Stimulated activated CD4-positive, alpha-beta T cell treated with anti-CD3 and anti-CD28 coated beads, Interleukin-4, amount 100 ng/mL, for 1 hour (primary cell): Measurements from ENCODE around the gene ZBTB45.

Experiments
- DNase-seq: peaks from one replicate; pipeline ENCODE4 v3.0.0-alpha.2; 2020

ZBTB45 gene

DNA sequence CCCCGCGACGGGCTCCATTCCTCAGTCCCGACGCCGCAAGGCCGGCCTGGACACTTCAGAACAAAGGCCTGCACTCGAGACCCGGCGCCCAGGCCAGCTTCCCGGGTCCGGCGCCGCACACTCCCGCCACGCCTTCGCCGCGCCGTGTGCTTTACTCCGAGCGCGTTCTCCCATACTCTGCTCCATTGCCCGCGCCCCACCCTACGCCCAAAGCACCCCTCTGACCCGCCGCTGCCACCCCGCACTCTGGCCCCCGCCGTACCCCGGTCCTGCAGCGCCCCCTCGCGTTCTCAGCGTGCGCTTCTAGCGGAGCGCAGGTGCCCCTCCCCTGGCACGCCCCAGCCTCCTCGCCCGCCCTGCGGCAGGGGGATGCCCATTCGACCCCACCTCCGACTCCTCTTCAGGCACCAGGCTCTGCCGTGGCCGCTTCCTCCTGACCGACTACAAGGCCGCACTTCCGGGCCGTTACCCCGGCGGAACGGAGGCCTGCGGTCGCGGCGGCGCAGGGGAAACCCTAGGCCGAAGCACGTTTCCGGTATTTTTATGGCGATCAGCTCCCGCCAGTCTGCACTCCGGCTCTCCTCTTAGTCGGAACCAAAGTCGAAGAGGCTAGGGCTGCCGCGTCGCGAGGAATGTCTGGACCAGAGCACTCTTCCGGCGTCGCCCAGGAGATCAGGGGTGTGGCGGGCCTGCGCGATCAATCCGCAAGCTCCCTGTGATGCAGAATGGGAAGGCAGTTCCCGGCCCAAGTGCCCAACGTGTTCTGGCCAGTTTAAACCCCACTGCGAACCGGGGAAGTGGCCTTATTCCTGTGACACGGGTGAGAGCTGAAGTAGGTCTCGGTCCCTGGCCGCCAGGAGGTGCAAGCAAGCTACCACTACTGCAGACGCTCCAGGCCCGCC, at the start of gene ZBTB45:
Gene ZBTB45, minus strand, starts transcription at position 456 of the 902 bp plus-strand sequence. CDS start 2,137 bp downstream, outside the sequence.
- peak; percentile 90 for DNase-seq

DNA sequence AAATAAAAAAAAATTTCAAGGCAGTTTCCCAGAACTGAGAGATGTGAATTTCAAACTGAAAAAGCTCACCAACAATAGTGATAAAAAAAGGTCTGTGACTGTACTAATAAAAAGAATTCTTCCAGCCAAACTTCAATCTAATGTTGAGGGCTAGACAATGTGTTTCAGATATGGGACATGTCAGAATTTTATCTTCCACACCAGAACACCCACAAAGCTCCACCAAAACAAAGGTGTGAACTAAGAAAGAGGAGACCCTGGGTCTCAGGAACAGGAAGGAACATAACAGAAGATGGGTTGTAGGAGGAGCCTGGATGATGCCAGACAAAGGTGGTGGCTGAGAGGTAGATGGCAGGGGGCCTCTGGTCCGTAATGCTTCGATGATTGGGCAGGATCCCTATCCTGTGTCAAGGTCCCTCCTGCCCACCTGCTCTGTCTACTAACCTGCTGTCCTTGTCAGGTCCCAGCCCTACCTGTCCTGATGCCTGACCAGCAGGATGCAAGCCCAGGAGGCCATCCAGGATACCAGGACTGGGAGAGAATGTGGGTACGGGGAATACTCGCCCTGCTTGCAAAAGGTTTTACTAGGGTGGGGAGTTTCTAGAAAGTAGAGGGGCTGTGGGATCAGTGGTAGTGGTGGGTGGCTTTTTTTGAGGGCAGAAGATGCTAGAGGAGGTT, 49.0 kb upstream of the ZBTB45 start:
- peak; percentile 1 for DNase-seq

DNA sequence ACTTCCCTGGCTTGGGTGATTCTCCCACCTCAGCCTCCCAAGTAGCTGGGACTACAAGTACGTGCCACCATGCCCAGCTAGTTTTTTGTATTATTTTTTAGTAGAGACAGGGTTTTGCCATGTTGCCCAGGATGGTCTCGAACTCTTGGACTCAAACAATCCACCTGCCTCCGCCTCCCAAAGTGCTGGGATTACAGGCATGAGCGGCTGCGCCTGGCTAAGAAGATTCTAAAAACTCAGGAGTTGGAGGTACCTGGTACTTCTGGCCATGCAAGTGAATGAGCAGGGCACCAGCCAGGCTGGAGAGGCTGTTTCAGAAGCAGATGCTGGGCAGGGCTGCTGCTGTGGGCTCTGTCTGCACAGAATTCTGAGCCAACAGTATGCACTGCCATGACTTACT, 47.4 kb upstream of the ZBTB45 start:
- no peak for DNase-seq

DNA sequence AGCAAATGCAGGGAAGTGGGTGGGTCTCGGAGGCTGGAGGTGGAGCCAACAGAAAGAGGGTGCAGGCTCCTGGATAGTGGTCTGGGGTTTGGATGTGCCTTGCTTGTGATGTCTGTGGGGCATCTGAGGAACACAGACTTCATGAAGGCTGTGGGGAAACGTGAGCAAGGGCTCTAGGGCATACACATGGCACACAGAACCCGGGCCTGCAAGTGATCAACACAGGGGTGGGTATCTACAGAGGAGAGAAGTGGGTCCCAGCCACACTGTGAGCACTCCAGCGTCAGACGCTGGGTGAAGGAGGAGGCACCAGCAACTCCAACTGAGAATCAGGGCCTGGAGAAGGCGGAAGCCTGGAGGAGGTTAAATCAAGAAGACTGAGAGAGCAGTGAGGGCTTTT, 44.2 kb upstream of the ZBTB45 start:
- DNase-seq, result no peak

DNA sequence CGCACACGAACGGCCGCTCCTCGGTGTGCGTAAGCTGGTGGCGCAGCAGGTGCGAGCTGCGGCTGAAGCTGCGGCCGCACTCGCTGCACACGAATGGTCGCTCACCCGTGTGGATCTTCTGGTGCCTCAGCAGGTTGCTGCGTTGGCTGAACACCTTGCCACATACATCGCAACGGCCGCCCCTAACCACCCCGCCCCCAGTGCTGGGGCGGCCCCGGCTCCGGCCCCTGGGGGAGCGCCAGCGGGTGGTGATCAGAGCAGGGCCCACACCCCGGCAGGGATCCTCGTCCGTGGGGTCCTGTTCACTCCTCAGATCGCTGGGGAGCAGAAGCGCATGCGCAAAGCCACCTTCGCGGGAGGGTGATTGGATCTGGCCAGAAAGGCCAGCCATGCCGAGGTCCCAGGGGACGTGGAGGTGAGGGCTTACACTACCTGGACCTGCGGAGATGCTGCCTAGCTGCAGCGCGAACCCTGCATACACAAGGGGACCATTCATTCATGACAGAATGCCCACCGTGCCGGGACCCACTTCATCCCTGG, 43.5 kb upstream of the ZBTB45 start:
- DNase-seq, result peak; percentile 42

DNA sequence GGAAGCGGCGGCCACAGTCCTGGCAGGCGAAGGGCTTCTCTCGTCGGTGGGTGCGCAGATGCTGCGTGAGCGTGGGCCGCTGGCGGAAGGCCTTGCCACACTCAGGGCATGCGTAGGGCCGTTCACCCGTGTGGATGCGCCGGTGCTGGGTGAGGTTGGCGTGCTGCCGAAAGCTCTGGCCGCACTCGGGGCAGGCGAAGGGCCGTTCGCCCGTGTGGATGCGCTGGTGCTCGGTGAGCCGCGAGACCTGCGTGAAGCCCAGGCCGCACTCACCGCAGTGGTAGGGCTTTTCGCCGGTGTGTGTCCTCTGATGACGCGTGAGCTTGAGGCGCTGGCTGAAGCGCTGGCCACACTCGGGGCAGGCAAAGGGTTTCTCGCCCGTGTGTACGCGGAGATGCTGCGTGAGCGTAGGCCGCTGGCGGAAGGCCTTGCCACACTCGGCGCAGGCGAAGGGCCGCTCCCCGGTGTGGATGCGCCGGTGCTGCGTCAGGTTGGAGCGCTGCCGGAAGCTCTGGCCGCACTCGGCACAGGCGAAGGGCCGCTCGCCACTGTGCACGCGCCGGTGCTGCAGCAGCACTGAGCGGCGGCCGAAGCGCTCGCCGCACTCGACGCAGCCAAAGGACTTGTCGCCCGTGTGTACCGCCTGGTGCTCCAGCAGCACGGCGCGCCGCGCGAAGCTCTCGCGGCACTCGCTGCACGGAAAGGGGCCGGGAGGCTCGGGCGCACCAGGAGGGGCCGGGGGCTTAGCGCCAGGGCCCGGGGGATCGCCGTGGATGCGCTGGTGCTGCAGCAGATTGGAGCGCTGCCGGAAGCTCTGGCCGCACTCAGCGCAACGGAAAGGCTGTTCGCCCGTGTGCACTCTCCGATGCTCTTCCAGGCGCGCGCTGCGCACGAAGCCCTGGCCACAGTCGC, 42.8 kb upstream of the ZBTB45 start:
- peak; percentile 36 for DNase-seq

DNA sequence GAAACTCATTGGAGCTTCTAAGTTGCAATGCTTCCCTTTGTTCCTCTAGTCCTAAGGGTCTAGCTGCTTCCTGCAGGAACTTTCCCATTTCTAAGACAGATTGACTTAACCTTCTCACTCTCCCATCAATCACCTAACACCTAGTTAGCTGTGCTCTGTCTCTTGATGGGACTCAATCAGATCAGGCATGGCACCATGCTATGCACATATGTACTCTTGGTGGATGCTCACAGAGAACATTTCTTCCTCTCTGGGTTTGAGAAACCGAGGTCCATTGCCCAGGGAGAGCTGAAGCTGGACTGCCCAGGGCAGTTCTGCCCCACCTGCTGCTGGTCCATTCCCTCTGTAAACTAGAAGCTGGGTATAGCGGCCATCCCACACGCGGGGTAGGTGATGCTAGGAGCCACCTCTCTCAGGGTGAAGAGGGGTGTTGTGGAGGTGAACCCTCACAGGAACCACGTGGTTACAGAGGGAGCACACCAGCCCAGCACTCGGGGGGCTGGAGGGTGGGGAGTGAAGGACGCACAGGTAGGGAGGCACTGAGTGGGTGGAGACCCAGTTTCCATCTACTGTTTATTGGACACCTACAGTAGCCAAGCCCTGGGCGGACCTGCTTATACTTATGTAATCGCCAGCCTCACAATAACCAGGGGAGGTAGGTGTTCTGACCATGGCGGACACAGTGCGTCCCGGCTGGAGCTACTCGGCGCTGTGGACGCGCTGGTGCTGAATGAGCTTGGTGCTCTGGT, 41.9 kb upstream of the ZBTB45 start:
- no peak for DNase-seq

DNA sequence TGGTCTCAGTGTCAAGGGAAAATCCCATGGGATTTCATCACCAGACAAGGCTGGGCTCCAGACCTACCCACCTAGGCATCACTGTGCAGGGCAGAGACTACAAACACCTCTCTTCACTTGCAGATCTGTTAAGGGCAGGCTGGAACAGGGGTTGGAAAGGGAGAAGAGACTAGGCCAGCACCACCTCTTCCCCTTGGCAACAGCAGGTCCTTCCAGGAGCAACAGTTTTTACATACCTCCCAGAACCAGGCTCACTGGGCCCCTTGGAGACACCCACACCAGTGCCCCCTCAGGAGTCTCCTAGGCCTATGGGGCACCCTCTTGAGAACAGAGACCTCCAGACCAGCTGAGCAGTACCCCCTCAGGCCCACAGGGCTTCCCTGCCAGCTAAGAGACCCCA, 41.3 kb upstream of the ZBTB45 start:
- no peak for DNase-seq

DNA sequence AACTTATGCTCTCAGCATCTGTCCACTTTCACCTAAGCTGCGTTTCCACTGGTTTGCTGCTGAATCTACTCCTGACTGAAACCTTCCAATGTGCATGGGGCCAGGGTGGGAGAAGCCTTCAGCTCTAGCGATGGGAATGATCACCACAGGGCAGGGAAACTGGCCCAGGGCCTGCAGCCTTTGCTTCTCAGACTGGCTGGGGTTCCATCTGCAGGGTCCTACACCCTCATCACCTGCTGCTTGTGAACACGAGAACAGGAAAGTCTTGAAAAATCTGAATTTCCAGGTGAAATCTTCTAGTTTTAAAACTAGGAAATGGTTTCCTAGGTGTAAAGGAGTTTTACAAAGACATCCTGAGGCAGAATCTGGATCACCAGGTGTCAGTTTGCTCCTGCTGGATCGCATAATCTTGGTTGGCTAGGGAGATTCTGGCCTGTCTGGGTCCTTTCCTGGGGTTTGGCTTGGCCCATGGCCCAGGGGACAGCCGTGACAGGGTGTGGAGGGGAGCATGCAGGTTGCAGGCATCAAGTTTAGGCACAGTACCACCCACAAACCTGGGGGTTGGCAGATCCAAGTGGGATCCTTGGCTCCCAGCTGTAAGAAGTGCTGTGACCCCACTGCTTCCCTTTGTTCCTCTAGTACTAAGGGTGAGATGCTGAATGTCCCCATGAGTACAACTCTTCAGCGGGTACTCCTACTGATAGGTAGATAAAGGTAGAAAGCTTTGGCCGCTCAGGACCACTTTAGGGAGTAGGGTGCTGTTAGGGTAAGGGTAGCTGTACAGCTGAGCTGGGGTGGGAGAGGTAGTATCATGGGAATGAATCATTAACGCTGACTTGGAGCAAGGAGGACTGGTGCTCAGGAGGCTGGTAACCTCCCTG, 40.6 kb upstream of the ZBTB45 start:
- DNase-seq, result no peak

DNA sequence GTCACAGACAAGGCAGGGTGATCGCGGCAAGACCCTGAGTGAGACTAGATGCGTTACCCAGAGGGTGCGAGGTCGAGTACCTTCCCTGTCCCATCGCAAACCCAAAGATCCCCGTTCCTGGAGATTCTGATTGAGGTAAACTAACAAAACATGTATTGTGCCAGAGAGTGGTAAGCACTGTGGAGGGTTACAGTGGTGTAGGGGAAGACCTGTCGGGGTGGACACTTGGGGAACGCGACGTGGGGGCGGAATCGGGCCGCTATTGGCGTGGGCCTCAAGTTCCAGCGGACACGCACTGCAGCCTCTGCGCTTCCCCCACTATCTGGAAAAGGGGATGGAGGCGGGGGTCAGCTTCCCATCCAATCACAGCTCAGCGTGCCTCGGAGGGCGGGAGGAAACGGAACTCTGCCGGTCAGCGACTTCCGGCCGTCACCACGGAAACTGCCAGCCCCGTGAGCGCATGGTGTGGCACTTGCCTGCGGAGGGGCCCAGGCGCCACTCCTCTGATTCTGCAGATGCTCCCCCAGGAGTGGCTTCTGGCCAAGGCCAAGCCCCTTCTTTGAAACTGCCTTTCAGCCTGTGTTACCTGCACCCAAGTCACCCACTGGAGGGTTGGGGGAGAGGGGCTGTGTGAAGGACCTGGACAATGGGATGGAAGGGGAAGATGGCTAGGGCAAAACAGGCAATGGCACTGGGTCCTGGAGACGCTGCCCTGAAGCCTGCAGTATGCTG, 39.8 kb upstream of the ZBTB45 start:
- peak; percentile 61 for DNase-seq

DNA sequence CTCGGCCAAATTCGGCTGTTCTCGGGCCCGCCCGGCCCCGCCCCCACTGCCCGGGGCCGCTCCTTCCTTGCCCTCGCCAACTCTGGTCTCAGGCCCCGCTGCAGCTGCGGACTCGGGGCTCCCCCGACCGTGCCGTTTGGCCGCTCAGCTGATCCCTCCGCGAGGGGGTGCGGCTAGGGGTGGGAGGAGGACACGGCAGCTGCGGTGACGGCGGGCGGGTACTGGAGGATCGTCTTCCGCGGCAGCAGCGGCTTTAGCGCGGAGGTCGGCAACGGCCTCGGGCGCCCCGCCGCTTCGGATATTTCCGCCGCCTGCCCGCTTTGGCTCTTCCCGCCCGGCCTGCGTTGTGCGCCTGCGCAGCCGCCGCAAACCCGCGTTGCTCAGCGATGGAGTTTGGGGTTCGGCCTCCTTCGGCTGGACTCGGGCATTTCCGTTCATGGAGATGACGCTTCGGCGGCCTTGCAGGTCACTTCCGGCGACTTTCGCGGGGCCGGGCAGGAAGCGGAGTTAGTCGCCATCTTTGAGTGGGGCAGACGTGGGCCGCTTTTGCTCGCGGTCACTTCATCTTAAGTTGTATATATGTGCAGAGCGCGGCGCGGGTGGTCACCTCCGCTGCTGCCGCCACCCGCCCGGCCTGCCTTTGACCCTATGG, 39.1 kb upstream of the ZBTB45 start:
- peak; percentile 100 for DNase-seq

DNA sequence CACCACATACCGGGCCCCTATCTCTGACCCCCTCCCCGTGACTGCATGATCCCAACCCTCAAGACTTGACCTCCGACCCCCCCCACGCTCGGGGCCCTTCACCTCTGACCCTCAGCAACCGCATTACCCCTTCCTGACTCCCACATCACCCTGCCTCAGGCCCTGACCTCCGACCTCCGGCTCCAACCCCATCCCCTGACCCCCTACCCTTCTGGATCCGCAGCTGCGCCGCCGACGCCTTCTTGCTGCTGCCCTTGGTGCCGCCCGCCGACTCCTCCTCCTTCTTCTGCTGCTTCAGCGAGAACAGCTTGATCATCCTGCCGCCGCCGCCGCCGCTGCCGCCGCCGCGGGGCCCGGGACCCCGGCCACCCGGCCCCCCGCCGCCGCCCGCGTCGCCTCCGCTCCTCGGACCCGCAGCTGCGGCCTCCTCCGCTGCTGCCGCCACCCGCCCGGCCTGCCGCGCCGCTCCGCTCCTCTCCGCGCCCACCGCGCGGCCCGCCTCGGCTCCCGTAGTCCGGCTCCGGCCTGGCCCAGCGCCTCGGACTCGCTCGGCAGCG, 38.5 kb upstream of the ZBTB45 start, which contains the start of gene UBE2M:
Gene UBE2M, minus strand, starts transcription at position 546 of the 557 bp plus-strand sequence. Its CDS starts 230 bp downstream, at position 316.
- peak; percentile 67 for DNase-seq

DNA sequence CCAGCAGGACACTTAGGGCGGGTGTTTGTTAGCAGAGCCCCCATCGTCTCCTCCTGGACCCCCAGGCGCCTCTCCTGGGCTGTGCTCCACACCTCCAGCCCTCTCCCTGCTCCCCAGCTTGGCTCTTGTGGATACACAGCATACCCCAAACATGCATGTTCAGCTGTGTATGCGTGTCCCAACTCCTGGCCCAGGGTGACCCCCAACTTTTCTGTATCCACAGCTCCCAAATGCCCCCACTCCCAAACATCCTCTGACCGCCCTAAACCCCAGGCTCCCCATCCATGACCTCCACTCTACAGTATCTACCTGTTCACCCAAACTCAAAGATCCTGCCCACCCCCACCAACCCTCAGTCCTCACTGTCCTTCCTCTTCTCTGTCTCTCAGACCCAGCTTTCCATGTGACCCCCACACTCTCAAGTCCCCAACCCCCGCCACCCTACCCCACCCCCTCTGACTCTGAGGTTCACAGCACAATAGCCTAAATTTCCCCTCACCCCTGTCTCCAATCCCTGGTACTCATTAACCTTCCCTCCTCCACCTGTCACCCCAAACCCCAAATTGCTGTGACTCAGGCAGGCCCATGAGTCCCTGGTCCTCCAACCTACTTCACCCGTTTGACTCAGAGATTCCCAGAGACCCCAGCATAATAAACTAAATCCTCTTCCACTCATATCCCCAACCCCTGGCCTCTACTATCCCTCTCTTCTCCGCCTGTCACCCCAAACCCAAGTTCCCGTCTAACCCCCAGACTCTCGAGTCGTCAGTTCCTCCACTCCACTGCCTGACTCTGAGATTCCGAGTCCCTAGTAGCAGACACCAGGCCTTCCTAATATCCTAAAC, 37.8 kb upstream of the ZBTB45 start:
- no peak for DNase-seq

DNA sequence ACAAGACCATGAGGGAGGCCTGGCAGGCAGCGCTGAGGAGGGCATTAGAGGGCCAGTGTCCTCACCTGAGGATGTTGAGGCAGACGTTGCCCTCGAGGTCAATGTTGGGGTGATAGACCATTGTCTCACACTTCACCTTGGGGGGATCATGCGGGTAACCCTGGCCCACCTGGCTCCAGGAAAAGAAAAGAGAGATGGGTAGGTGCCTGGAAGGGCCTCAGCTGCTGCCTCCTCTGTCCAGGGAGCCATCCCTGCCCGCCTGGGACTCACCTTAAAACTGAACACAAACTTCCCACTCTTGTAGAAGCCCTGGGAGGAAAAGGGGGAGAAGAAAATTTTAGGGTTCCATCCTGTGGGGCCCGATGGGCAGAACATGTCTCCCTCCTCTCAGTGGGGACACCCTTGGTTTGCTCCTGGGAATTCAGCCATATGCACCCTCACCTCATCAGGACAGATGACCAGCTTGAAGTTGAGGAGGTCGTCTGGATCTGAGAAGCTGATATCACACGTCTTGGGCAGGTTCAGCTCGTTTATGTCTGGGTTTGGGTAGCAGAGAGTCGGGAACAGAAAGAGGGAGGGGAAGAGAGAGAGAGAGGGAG, 37.1 kb upstream of the ZBTB45 start:
- DNase-seq, result no peak

DNA sequence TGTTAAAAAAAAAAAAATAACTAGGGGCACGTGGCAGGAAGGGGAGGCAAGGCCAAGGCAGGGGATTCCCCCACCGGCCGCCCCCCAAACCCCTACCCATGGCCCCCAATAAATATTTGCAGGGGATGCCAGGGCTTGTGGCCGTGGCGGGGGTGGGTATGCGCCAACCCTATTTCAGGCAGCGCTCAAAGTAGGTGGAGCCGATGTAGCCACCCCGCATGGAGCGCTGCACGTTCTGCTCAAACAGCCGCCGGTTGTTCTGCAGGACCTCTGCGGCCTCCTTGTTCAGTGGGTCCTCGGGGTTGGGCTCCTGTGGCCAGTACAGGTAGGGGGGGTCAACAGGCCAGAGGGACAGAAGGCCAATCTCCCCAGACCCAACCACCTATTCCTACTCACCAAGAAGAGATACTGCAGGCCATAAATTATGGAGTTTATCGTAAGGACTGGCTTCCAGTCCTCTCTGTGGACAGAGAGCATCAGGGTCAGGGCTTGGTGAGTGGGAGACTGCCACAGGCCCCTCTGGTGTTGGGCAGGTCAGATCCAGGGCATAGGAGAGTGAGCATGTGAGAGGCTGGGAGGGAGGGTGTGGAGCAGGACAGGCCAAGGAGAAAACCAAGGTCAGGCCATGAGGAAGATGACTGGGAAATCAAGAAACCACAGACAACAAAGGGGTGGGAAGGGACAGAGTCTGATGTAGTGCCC, 36.5 kb upstream of the ZBTB45 start:
- no peak for DNase-seq

DNA sequence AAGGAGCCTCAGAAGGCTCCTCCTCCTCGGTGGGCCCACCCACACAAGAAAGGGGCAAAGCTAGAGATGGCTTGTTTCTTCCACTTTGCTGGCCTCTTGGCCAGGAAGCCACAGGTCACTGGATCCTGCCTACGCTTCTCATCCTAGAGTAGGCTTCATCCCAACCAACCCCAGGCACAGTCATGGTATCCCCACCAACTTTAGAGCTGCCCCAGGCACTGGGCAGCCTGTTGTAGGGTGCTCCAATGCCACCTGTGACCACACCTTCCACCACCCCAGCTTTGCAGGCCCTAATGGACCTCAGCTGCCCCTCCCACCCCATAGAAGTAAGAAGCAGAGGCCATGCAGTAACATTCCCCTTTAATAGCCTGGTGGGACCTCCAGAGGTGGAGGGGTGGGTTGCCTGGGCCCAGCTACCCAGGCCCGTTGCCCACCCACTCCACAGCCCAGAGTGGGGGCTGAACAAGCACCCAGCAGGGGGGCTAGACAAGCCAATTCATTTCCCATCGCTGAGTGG, 35.8 kb upstream of the ZBTB45 start:
- DNase-seq, result no peak
